OCI-LY7 (cell line): ENCODE results near the gene TNN.
A peak's percentile ranks its signal among the peaks of the same experiment; 100 is the strongest.

Source experiments
- CTCF ChIP-seq: fragments of 200-600 bp; sonication (generic); conservative IDR thresholded peaks from 2 replicates; pipeline ENCODE4 v1.5.1; 2014; ENCODE audit warnings: mild to moderate bottlenecking, antibody characterized with exemption, low read length, moderate library complexity, mixed read lengths
- EZH2phosphoT487 ChIP-seq: fragments of 200-600 bp; sonication (generic); IDR thresholded peaks from 2 replicates; pipeline ENCODE4 v1.6.1; 2018; ENCODE audit warnings: low read depth, borderline replicate concordance, mild to moderate bottlenecking, mixed run types, antibody characterized with exemption, low read length, moderate library complexity, mixed read lengths

GRCh38 chr1:175192111-175192629, 124.5 kb downstream of the TNN start:
- no peak for TF ChIP-seq EZH2phosphoT487
- peak; percentile 30; the same call in 1 of the 2 replicates for TF ChIP-seq CTCF
